ENCODE measurements around the gene TAS2R10. TPM values are rescaled to one million over a fixed set of nuclear protein-coding genes. Genes with fewer than 3 reads are reported as not detected.

Gene TAS2R10
- total and polyA plus RNA-seq, 4 donors, result 1.4 to 1.8 TPM; not detected in 2

DNA sequence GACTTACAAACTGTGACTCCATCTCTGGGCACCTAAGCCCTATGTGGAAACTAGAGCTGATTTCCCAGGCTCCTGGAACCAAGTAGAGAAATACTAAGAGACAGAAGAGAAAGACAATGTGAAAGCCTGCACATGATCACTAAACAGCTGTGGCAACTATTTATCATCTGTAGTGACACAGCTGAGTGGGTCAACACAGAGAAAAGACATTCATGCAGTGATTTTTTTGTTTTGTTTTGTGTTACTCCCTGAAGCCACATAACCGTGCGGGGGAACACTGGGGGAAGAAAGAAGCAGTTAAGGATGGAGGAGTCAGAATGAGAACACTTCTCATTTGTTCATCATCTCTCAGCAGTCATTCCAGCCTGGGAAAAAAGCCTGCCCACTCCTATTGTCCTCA, 21.6 kb upstream of the TAS2R10 start:
- Histone ChIP-seq H3K27ac (ENCODE audit: low read depth in 1 of 2, low read length in 2 of 2) (no peak overlapping the region), H3K9me3 (ENCODE audit: control insufficient read depth, low read length) (no peaks in the 10 kb centered on the region), H3K4me1 (ENCODE audit: control insufficient read depth in 1 of 2, insufficient read depth in 2 of 2, low read length in 2 of 2) (no peaks in the 10 kb centered on the region), H3K4me3 (ENCODE audit: low read length in 2 of 2) (no peak overlapping the region), H3K27me3 (ENCODE audit: control insufficient read depth in 1 of 2, insufficient read depth in 2 of 2, low read length in 1 of 2) (no peaks in the 10 kb centered on the region), H3K36me3 (ENCODE audit: control insufficient read depth in 1 of 2, insufficient read depth in 2 of 2, low read length in 1 of 2) (peaks cover 0 to 3% of the 10 kb centered on the region in 2 donors)
- intact Hi-C loops (cut with DNase I), result no loop called here
- WGBS, 2 donors, result 23 to 33% methylated on average over 2 of the region's 2 CpGs
- no peak for DNase-seq
- ATAC-seq (ENCODE audit: low FRiP score), result no peak

DNA sequence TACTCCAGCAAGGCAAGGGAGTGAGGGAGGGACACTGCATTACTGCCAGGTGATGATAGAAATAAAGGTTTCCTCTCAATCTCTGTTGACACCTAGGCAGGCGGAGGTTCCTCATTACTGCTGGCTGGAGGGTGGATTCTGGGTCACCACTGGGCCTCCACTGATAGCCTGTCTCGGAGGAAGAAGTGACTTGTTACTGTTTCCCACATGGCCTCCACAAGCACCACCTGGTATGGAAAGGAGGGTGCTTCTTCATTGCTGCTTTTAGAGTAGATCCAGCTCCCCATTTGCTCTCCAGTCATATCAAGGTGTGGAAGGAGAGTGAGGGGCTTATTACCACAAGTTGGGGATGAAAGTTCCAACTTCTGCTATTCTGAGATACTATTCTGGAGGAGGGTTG, 16.7 kb upstream of the TAS2R10 start:
- no peak for ATAC-seq (ENCODE audit: low FRiP score)
- H3K9me3 ChIP-seq (ENCODE audit: control insufficient read depth, low read length), result no peaks in the 10 kb centered on the region
- 94 to 97% methylated on average over 2 of the region's 2 CpGs for WGBS, 2 donors
- DNase-seq, result no peak
- peaks cover 0 to 1% of the 10 kb centered on the region in 2 donors for H3K4me1 ChIP-seq (ENCODE audit: control insufficient read depth in 1 of 2, insufficient read depth in 2 of 2, low read length in 2 of 2)
- no peaks in the 10 kb centered on the region for H3K27me3 ChIP-seq (ENCODE audit: control insufficient read depth in 1 of 2, insufficient read depth in 2 of 2, low read length in 1 of 2)
- peaks cover 0 to 3% of the 10 kb centered on the region in 2 donors for H3K36me3 ChIP-seq (ENCODE audit: control insufficient read depth in 1 of 2, insufficient read depth in 2 of 2, low read length in 1 of 2)
- no peak overlapping the region for H3K27ac ChIP-seq (ENCODE audit: low read depth in 1 of 2, low read length in 2 of 2)
- intact Hi-C loops (cut with DNase I), result no loop called here
- no peak overlapping the region for H3K4me3 ChIP-seq (ENCODE audit: low read length in 2 of 2)

GRCh38 chr12:10838461-10838860, 12.3 kb upstream of the TAS2R10 start:
- WGBS, 2 donors, result 84 to 88% methylated on average over 3 of the region's 3 CpGs
- Histone ChIP-seq H3K4me3 (ENCODE audit: low read length in 2 of 2) (no peak overlapping the region), H3K36me3 (ENCODE audit: control insufficient read depth in 1 of 2, insufficient read depth in 2 of 2, low read length in 1 of 2) (no peaks in the 10 kb centered on the region), H3K27me3 (ENCODE audit: control insufficient read depth in 1 of 2, insufficient read depth in 2 of 2, low read length in 1 of 2) (no peaks in the 10 kb centered on the region), H3K27ac (ENCODE audit: low read depth in 1 of 2, low read length in 2 of 2) (no peak overlapping the region), H3K9me3 (ENCODE audit: control insufficient read depth, low read length) (peaks cover 2% of the 10 kb centered on the region), H3K4me1 (ENCODE audit: control insufficient read depth in 1 of 2, insufficient read depth in 2 of 2, low read length in 2 of 2) (peaks cover 0 to 1% of the 10 kb centered on the region in 2 donors)
- intact Hi-C loops (cut with DNase I), result no loop called here
- no peak for DNase-seq
- ATAC-seq (ENCODE audit: low FRiP score), result no peak

GRCh38 chr12:10829994-10830393, 3.8 kb upstream of the TAS2R10 start:
- H3K4me3 ChIP-seq (ENCODE audit: low read length in 2 of 2), result no peak overlapping the region
- no peaks in the 10 kb centered on the region for H3K4me1 ChIP-seq (ENCODE audit: control insufficient read depth in 1 of 2, insufficient read depth in 2 of 2, low read length in 2 of 2)
- no peak for DNase-seq
- H3K9me3 ChIP-seq (ENCODE audit: control insufficient read depth, low read length), result no peaks in the 10 kb centered on the region
- no peak overlapping the region for H3K27ac ChIP-seq (ENCODE audit: low read depth in 1 of 2, low read length in 2 of 2)
- intact Hi-C loops (cut with DNase I), result no loop called here
- H3K36me3 ChIP-seq (ENCODE audit: control insufficient read depth in 1 of 2, insufficient read depth in 2 of 2, low read length in 1 of 2), result no peaks in the 10 kb centered on the region
- no peak for ATAC-seq (ENCODE audit: low FRiP score)
- H3K27me3 ChIP-seq (ENCODE audit: control insufficient read depth in 1 of 2, insufficient read depth in 2 of 2, low read length in 1 of 2), result no peaks in the 10 kb centered on the region
- WGBS, 2 donors, result 90 to 92% methylated on average over 1 of the region's 1 CpG

GRCh38 chr12:10824957-10825356, 1.2 kb downstream of the TAS2R10 start:
- no peaks in the 10 kb centered on the region for H3K4me1 ChIP-seq (ENCODE audit: control insufficient read depth in 1 of 2, insufficient read depth in 2 of 2, low read length in 2 of 2)
- DNase-seq (no peak), ATAC-seq (ENCODE audit: low FRiP score) (no peak)
- H3K27ac ChIP-seq (ENCODE audit: low read depth in 1 of 2, low read length in 2 of 2), result no peak overlapping the region
- no peak overlapping the region for H3K4me3 ChIP-seq (ENCODE audit: low read length in 2 of 2)
- no peaks in the 10 kb centered on the region for H3K9me3 ChIP-seq (ENCODE audit: control insufficient read depth, low read length)
- H3K27me3 ChIP-seq (ENCODE audit: control insufficient read depth in 1 of 2, insufficient read depth in 2 of 2, low read length in 1 of 2), result no peaks in the 10 kb centered on the region
- intact Hi-C loops (cut with DNase I), result no loop called here
- no peaks in the 10 kb centered on the region for H3K36me3 ChIP-seq (ENCODE audit: control insufficient read depth in 1 of 2, insufficient read depth in 2 of 2, low read length in 1 of 2)
- 84 to 87% methylated on average over 3 of the region's 3 CpGs for WGBS, 2 donors

GRCh38 chr12:10811883-10812536, 14.1 kb downstream of the TAS2R10 start:
- no peaks in the 10 kb centered on the region for H3K27me3 ChIP-seq (ENCODE audit: control insufficient read depth in 1 of 2, insufficient read depth in 2 of 2, low read length in 1 of 2)
- H3K4me1 ChIP-seq (ENCODE audit: control insufficient read depth in 1 of 2, insufficient read depth in 2 of 2, low read length in 2 of 2), result no peaks in the 10 kb centered on the region
- ATAC-seq (ENCODE audit: low FRiP score) (no peak), DNase-seq (no peak)
- WGBS, 2 donors, result 71 to 79% methylated on average over 3 of the region's 3 CpGs
- H3K9me3 ChIP-seq (ENCODE audit: control insufficient read depth, low read length), result peaks cover 2% of the 10 kb centered on the region
- peaks cover 0 to 2% of the 10 kb centered on the region in 2 donors for H3K36me3 ChIP-seq (ENCODE audit: control insufficient read depth in 1 of 2, insufficient read depth in 2 of 2, low read length in 1 of 2)
- no peak overlapping the region for H3K4me3 ChIP-seq (ENCODE audit: low read length in 2 of 2)
- intact Hi-C loops (cut with DNase I), result no loop called here
- H3K27ac ChIP-seq (ENCODE audit: low read depth in 1 of 2, low read length in 2 of 2), result no peak overlapping the region

DNA sequence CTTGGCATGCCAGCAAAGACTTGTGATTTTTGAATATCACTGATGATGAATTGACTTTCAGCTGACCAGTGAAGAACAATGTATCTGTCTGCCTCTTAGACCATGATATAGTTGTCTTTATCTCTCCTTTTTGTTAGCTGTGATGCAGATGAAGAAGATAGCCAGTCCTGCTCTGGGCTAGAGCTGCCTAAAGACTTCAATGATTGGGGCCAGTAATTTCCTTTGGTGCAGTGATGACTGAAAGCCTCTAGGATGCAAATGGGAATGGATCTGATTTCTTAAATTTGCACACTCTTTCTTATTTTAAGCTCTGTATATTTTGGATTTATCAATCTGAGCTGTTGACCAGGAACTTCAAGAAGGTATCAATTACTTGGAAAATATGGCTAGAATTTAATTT, 16.1 kb downstream of the TAS2R10 start, which contains the start of gene TAS2R9:
TAS2R9 (minus strand) TSS at position 101 of the 400 bp plus-strand sequence; CDS start at position 8, 93 bp downstream.
- Histone ChIP-seq H3K4me1 (ENCODE audit: control insufficient read depth in 1 of 2, insufficient read depth in 2 of 2, low read length in 2 of 2) (no peaks in the 10 kb centered on the region), H3K27ac (ENCODE audit: low read depth in 1 of 2, low read length in 2 of 2) (no peak within 1 kb of the TSS), H3K27me3 (ENCODE audit: control insufficient read depth in 1 of 2, insufficient read depth in 2 of 2, low read length in 1 of 2) (no peaks in the 10 kb centered on the region), H3K9me3 (ENCODE audit: control insufficient read depth, low read length) (no peaks in the 10 kb centered on the region), H3K4me3 (ENCODE audit: low read length in 2 of 2) (no peak within 1 kb of the TSS), H3K36me3 (ENCODE audit: control insufficient read depth in 1 of 2, insufficient read depth in 2 of 2, low read length in 1 of 2) (no peaks in the 10 kb centered on the region)
- DNase-seq (no peak), ATAC-seq (ENCODE audit: low FRiP score) (no peak)
- intact Hi-C loops (cut with DNase I), result no loop called here

DNA sequence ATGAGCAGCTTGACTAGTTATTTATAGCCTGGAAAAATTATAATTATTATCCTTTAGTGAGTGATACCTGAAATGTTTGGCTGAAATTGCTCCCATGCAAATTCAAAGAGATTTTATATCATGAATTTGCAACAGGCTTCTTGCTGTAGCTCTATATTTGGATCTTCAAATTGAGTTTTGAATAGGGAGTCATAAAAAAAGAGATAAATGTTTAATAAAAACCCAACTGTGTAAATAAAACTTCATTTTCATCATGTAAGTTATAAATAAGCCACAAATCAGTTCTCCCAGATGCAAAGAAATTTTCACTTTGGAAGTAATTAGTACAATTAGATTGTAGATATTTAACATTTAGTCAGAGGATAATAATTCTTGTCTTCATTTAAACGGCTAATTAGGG, 19.0 kb downstream of the TAS2R10 start, which contains the start of gene TAS2R8:
TAS2R8 (minus strand) TSS at position 101 of the 400 bp plus-strand sequence. CDS start 306 bp downstream, outside the sequence.
- ATAC-seq (ENCODE audit: low FRiP score), result no peak
- intact Hi-C loops (cut with DNase I), result no loop called here
- Histone ChIP-seq H3K9me3 (ENCODE audit: control insufficient read depth, low read length) (no peaks in the 10 kb centered on the region), H3K27me3 (ENCODE audit: control insufficient read depth in 1 of 2, insufficient read depth in 2 of 2, low read length in 1 of 2) (no peaks in the 10 kb centered on the region), H3K4me3 (ENCODE audit: low read length in 2 of 2) (no peak within 1 kb of the TSS), H3K27ac (ENCODE audit: low read depth in 1 of 2, low read length in 2 of 2) (no peak within 1 kb of the TSS), H3K4me1 (ENCODE audit: control insufficient read depth in 1 of 2, insufficient read depth in 2 of 2, low read length in 2 of 2) (no peaks in the 10 kb centered on the region), H3K36me3 (ENCODE audit: control insufficient read depth in 1 of 2, insufficient read depth in 2 of 2, low read length in 1 of 2) (no peaks in the 10 kb centered on the region)
- WGBS, 2 donors, result 65 to 68% methylated on average over 1 of the region's 1 CpG
- DNase-seq, result no peak

DNA sequence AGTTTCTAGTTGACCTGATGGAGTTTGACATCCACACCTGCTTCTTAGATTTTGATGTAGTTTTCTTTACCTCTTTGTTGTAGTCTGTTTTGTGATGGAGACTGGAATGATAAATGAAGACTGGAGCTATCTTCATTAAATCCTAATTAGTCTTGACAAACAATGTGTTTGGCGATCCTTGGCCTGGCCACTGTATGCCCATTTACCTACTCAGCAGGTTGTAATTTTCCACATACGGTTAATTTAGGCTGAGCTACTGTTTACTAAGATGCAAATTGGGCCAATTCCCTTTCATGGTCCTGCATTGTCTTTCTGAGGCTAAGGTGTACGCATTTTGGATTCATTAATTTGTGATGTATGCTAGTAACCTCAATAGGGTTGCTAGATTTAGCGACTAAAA, 23.6 kb downstream of the TAS2R10 start, which contains the start of gene TAS2R7:
TAS2R7 (minus strand) TSS at position 41 of the 400 bp plus-strand sequence. CDS start 57 bp downstream, outside the sequence.
- Histone ChIP-seq H3K36me3 (ENCODE audit: control insufficient read depth in 1 of 2, insufficient read depth in 2 of 2, low read length in 1 of 2) (no peaks in the 10 kb centered on the region), H3K4me3 (ENCODE audit: low read length in 2 of 2) (no peak within 1 kb of the TSS), H3K4me1 (ENCODE audit: control insufficient read depth in 1 of 2, insufficient read depth in 2 of 2, low read length in 2 of 2) (no peaks in the 10 kb centered on the region), H3K27me3 (ENCODE audit: control insufficient read depth in 1 of 2, insufficient read depth in 2 of 2, low read length in 1 of 2) (no peaks in the 10 kb centered on the region), H3K27ac (ENCODE audit: low read depth in 1 of 2, low read length in 2 of 2) (no peak within 1 kb of the TSS), H3K9me3 (ENCODE audit: control insufficient read depth, low read length) (no peaks in the 10 kb centered on the region)
- DNase-seq (no peak), ATAC-seq (ENCODE audit: low FRiP score) (no peak)
- WGBS, 2 donors, result 39 to 41% methylated on average over 4 of the region's 4 CpGs
- intact Hi-C loops (cut with DNase I), result no loop called here
